AML-193 (cell line): ENCODE results near the gene FBXL13.
A peak's percentile ranks its signal among the peaks of the same experiment; 100 is the strongest.
"Not testable (repeated sequence)": the region's sequence is repeated elsewhere in the genome, so short reads cannot be mapped to it uniquely, and the experiment has no call there.

Experiments
- DNase-seq, 2 experiments: peaks; one replicate each; lab custom pipeline; 2025; lab: John Stamatoyannopoulos, UW

The FBXL13 gene

DNA sequence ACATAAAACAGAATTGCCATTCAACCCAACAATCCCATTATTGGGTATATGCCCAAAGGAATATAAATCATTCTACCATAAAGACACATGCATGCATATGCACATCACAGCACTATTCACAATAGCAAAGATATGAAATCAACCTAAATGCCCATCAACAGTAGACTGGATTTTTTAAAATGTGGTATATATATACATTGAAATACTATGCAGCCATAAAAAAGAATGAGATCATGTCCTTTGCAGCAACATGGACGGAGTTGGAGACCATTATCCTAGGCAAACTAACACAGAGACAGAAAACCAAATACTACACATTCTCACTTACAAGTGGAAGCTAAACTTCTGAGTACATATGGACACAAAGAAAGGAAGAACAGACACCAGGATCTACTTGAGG is 51.0 kb downstream of the FBXL13 start:
- not testable (repeated sequence) for DNase-seq

DNA sequence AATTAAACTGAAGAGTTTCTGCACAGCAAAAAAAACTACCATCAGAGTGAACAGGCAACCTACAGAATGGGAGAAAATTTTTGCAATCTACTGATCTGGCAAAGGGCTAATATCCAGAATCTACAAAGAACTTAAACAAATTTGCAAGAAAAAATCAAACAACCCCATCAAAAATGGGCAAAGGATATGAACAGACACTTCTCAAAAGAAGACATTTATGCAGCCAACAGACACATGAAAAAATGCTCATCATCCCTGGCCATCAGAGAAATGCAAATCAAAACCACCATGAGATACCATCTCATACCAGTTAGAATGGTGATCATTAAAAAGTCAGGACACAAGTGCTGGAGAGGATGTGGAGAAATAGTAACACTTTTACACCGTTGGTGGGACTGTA is 53.1 kb downstream of the FBXL13 start:
- not testable (repeated sequence) for DNase-seq

DNA sequence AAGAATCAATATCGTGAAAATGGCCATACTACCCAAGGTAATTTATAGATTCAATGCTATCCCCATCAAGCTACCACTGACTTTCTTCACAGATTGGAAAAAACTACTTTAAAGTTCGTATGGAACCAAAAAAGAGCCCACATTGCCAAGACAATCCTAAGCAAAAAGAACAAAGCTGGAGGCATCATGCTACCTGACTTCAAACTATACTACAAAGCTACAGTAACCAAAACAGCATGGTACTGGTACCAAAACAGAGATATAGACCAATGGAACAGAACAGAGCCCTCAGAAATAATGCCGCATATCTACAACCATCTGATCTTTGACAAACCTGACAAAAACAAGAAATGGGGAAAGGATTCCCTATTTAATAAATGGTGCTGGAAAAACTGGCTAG is 53.7 kb downstream of the FBXL13 start:
- DNase-seq, result not testable (repeated sequence)

DNA sequence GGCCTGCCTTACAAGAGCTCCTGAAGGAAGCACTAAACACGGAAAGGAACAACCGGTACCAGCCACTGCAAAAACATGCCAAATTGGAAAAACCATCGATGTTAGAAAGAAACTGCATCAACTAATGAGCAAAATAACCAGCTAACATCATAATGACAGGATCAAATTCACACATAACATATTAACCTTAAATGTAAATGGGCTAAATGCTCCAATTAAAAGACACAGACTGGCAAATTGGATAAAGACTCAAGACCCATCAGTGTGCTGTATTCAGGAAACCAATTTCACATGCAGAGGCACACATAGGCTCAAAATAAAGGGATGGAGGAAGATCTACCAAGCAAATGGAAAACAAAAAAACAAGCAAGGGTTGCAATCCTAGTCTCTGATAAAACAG is 56.3 kb downstream of the FBXL13 start:
- not testable (repeated sequence) for DNase-seq

DNA sequence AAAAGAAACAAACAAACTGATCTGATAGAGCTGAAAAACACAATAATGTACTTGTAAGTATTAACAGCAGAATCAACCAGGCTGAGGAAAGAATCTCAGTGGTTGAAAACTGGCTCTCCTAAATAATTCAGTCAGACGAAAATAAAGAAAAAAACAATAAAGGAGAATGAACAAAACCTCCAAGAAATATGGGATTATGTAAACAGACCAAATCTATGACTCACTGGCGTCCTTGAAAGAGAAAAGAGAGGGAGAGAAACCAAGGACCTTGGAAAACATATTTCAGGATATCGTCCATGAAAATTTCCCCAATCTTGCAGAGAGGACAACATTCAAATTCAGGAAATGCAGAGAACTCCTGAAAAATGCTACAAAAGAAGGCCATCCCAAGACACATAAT is 62.9 kb downstream of the FBXL13 start:
- DNase-seq, result no peak

DNA sequence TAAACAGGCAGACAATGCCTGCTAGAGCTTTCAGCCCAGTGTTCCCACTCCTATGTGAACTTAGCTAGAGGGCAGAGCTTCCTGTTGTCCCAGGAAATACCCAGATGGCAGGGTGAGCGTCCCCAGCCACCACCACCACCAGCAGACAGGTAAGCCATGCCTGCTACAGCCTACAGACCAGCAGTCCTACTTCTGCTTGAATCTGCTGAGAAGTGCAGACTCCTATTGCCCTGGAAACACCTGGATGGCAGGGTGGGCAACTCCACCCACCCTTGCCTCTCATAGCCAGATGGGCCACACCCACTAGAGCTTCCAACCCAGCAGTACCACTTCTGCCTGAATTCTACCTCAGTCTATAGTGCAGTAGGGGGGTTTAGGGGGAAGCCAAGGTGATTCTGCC is 64.4 kb downstream of the FBXL13 start:
- DNase-seq, result no peak

DNA sequence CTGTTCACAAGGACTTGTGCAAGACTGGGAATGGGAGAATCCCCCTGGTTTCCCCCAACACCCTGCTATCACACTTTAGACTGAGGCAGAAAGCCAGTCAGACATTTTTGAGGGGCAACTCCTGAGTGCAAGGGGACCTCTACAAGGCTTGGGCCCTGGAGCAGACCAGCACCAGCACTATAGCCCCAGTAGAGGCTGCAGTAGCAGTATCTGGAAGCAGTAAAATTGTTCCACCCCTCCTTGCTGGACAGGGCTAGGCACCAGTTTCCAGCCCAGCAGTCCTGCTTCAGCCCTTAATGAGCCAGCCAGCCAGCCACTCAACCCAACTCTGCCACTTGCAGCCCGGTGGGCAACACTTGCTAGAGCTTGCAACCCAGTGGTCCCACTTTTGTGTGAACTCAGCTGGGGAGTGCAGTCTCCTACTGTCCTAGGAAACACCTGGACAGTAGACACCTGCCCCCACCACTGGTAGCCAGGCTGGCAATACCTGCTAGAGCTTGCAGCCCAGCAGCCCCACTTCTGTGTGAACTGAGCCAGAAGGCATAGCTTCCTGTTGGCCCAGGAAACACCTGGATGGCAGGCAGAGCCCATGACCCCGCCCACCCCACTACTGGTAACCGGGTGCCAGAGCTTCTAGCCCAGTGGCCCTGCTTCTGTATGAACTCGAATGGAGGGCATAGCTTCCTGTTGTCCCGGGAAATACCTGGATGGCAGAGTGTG is 65.0 kb downstream of the FBXL13 start:
- DNase-seq, result no peak

DNA sequence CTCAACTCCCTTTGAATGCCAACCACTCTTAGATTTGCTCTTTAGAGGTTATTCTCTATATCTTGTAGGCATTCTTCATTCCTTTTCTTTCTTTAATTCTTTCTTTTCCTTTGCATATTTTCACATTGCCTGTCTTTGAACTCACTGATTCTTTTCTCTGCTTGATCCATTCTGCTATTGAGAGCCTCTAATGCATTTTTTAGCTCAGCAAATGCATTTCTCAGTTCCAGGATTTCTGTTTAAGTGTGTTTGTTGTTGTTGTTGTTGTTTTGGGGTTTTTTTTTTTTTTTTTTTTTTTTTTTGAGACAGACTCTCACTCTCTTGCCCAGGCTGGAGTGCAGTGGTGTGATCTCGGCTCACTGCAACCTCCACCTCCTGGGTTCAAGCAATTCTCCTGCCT is 71.6 kb downstream of the FBXL13 start:
- DNase-seq, result no peak

DNA sequence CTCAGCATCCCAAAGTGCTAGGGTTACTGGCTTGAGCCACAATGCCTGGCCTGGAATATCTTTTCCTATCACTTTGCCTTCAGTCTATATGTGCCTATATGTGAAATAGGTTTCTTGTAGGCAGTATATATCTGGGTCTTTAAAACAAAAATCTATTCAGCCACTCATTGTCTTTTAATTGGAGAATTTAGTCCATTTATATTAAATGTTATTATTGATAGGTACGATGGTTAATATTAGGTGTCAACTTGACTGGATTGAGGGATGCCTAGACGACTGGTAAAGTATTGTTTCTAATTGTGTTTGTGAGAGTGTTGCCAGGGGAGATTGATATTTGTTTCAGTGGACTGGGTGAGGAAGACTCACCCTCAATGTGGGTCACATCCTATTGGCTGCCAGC is 73.4 kb downstream of the FBXL13 start:
- no peak for DNase-seq

DNA sequence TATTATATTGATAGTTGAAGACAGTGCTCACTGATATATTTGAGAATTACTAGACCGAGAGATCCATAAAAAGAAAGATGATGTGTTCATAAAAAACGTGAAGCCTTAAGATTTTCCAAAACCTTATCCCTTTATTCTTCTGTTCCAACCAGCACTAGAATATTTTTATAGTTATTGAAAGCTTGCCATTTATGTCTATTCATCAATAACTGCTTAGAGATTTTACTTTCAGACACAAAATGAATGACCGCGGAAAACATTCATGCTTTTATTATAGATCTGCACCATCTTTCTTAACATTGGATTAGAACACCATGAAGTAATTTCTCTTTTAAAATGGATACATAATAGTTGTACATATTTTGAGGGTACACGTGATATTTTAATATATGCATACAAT is 77.6 kb downstream of the FBXL13 start:
- no peak for DNase-seq

DNA sequence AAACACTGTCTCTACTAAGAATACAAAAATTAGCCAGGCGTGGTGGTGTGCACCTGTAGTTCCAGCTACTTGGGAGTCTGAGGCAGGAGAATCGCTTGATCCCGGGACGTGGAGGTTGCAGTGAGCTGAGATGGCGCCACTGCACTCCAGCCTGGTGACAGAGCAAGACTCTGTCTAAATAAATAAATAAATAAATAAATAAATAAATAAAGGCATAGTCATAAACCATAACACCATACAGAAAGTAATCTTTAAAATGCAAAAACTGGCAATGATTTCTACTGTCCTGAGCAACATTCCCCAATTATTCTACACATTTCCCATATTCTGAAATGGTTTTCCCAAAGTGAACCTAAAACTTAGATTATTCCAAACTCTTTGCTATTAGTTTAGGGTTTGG is 79.0 kb downstream of the FBXL13 start:
- not testable (repeated sequence) for DNase-seq

DNA sequence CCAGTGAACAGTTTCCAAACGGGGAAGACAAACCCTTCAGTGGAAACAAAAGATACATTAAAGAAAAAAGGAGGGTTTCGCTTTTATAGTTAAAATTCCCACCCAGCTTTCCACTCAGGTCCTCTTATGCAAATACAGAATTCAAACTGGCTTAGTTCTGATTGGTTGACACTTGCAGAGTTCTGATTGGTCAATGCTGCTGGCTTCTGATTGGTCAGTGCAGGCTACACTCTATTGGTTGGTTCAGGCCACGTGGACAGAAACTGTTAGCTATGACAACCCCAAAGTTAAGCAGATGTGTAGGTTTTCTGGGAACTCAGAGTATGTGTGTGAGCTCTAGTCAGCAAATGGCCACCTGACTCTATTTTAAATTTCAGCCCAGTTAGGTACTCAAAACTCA is 80.0 kb downstream of the FBXL13 start:
- no peak for DNase-seq

DNA sequence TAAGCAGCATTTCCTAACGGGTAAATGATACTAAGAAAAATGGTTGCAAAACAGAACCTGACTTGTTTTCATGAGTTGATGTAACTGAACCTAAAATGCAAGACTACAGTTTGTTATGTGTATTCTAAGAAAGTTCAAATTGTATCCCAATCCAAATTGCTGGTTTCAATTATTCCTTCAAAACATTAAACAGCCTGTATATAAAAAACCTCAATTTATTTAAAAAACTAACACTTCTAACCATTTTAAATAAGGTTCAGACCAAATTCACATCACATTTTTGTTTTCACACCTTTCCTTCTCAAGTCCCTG is 80.9 kb downstream of the FBXL13 start:
- no peak for DNase-seq

DNA sequence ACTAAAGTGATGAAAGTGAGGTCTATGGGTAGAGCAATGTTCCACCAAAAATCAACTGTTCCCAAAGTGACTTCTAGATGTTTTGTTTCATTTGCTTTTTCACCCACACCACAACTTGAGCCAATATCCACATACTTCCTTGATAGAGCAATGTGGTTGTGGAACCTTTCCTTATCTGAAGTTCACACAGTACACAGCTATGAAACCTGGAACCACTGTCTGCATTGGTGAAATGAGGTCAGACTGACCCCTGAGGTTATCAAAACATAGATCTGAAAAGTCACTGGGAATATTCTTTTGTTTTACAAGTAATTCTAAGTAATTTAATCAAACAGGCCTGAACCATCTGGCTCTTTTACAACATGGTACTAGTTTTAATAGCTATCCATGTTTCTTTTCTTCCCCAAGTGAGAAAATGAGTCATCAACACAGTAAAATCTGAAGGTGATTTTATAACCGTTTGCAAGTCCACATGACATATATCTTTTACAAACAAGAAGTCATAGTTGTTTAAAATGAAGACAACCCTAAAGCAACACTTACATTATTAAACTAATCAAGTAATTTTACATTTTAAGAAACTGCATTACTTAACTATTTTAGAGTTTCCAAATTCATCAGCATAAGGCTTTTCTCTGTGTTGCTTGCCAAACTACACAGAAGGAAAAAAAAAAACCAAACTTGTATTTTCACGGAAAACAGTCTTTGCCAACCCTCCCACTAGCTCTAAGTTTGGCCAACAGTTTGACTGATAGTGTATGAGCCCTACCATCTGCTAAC is 81.5 kb downstream of the FBXL13 start:
- DNase-seq, result peak; percentile 21

DNA sequence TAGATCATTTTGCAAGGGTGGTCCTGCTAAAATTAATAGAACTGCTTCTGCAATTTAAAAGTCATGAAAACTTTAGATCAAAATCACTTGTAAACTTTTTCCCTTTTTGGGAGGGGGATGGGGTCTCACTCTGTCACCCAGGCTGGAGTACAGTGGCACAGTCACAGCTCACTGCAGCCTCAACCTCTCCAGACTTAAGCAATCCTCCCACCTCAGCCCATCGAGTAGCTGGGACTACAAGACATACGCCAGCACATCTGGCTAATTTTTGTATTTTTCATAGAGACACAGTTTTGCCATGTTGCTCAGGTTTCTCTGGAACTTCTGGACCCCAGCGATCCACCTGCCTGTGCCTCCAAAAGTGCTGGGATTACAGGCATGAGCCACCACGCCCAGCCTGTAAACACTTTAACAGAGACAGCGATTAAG is 82.1 kb downstream of the FBXL13 start:
- no peak for DNase-seq

DNA sequence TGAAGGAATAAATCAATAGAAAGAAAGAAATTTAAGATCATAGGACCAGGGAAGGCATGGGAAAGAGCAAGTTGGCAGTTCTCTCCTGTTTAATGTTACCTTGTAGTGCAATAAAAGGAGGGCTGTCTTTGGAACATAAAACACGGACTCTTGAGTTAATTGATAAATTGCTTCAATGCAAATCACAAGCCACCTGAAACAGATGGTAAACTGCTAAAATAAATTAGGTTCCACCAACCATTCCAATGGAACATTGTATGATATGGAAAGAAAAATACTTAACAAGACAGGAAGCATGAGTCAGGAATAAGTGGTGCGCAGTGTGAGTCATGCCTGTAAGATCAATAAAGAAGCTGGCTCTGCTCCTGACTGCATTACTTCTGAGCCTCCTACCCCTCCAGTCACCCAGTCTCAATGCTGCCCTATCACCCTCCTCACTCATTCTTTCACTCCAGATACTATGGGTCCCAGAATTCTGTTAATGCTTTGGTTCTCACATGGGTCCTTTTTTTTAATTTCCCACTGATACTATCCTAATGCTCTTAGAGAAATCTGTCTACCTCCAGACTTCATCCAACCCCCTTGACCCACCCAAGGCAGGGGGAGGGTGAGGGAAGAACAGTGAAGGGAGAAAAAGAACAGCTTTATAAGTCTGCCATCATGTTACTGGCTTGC is 82.9 kb downstream of the FBXL13 start:
- no peak for DNase-seq

DNA sequence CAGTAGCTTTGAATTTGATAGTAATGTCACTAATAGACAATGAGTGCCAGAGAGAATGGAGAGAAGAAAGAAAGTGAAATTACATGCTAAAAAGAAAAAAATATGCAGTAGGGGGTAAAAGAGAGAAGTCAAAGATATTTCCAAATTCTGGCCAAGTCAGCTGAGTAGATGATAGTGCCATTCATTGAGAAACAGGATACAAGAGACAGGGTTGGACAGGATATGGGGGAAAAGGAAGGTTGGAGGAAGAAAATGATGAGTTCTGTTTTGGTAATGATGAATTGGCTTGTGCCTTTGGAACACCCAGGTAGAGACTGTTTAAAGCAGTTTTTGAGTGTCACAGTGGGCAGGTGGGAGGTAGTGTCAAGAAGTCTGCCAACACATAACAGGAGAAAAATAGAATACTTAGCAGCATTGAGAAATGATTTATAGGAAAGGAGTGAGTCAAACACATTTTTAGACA is 83.5 kb downstream of the FBXL13 start:
- DNase-seq, result peak; percentile 79 to 81

DNA sequence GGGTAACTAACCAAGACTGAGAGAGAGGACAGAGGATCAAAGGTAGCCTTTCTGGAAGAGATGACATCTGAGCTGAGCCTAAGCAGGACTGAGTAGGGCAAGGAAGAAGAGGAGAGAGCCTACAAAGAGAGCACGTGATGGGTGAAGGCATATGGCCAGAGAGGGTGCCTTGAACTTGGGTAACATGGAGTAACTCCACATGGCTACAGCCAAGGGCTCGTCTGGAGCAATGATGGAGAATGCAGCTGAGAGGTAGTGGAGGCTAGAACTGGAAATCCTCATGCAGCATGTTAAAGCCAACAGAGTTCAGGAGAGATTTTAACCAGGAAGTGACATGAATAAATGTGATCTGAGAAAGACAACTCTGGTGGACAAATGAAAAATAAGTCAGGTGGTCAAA is 84.0 kb downstream of the FBXL13 start:
- no peak for DNase-seq

DNA sequence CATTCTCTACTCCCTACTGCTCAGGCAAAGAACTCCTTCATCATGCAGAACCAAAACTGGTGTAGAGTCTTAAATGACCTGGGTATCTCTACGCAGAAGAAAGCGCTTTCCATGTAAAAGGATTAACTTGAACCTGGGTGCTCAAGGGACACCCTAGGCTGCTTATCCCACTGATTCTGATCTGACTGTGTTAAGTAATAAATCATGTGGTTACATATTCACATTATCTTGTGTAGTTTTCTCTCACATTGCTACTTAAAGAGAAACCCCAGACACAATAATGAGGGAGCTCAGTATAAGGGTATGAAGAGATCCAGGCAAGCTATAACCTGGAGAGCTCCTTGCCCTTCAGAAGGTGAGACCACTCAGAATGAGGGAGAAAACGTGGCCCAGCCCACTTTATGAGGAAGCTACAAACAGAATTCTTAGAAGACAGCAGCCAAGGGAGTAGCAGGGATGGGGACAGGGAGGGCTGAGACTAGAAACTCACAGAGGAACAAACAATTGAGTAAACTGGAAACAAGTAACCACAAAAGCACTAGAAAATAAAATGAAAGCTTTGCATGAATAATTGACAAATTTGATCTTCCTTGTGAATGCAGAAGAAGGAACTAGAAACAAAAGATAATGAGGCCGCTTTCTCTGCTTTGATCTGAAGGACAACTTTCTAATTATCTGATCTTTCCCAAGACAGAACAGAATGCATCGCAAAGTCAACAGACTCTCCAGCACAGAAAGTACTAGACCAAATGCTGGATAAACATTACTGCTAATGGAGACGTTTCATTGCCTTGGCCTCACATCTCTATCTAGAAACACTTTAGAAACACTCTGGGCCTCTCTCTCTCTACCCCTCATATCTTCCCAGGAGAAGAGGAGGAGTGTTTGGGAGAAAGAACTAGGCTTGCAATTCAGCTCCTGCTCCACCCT is 85.7 kb downstream of the FBXL13 start:
- no peak for DNase-seq

DNA sequence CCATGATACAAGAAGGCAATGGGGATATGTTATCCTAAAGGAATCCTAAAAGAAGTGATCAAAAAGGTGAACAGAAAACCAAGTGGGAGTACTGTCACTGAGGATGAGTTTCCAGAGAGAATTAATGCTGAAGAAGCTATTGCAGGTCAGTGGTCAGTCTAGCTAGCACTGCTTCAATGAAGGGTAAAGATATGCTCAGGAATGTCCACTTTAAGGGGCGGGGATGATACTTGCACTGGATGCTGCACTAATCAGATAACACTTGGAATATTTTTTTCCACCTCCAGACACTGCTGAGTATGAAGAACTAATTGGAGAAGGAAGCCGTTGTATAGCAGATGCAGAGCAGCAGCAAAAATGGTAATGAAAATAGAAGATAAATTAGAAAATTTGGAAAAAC is 86.5 kb downstream of the FBXL13 start:
- DNase-seq, result no peak

DNA sequence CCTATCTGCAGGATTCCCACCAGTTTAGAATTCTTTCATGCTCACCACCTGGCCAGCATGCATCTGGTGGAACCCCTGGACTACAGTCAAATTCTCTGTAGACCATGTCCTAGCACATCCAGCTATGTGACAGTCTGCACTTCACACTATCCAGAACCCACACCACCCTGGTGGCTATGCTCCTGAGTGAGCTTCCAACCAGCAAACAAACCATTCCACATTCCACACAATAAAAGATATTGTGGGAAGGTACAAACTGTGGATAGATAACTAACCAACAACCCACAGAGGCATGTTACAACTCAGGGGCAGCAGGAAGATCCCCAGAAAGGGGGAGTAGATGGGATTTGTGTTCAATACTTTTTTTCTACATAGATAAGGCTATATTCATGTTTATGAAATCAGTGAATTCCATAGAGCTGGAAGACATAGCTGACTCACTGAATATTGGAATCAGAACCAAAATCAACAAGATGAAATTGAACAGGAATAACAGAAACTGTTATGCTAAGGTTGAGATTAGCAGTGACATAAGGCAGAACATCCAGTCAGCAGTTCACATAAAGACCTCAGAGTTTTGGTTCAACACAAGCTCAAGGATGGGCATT is 89.3 kb downstream of the FBXL13 start:
- no peak for DNase-seq

DNA sequence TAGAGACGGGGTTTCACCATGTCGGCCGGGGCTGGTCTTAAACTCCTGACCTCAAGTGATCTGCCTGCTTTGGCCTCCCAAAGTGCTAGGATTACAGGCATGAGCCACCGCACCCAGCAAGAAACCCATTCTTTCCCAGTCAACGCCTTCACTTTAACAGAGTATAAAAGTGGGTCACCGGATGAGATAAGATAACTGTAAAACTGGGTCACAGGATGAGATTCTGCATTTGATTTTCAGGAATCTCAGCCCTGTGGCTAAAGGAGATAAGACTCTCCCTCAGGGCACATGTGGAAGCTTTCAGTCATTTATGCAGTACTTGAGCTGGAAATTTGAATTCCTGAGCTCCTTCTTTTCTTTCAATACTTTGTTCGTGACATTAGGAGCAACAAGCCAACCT is 91.0 kb downstream of the FBXL13 start:
- DNase-seq, result no peak
